ENCODE measurements around the gene PFKM.

DNA sequence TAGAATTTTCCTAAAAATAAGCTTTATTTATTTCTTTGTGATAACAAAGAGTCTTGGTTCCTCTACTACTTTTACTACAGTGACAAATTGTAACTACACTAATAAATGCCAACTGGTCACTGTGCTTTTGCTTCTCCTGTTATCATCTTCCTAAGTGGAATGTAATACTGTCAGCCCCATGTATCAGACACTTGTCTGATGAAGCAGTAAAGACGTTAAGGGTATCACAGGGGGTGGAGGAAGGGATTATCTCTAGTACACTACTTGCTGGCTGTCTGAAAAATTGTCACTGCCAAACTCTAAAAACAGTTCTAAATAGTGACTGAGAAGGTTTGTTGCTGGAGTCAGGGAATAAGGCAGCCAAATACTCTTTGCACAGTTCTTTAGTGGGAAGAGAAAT lies 26.8 kb downstream of the PFKM start:
- TF ChIP-seq EP300 (IDR thresholded peaks at IDR 0.05; ENCODE audit: low read depth) (no peak), POLR2AphosphoS5 (IDR thresholded peaks at IDR 0.05) (no peak), POLR2A (IDR thresholded peaks at IDR 0.05) (no peak)
- TF ChIP-seq, protein P1, sequence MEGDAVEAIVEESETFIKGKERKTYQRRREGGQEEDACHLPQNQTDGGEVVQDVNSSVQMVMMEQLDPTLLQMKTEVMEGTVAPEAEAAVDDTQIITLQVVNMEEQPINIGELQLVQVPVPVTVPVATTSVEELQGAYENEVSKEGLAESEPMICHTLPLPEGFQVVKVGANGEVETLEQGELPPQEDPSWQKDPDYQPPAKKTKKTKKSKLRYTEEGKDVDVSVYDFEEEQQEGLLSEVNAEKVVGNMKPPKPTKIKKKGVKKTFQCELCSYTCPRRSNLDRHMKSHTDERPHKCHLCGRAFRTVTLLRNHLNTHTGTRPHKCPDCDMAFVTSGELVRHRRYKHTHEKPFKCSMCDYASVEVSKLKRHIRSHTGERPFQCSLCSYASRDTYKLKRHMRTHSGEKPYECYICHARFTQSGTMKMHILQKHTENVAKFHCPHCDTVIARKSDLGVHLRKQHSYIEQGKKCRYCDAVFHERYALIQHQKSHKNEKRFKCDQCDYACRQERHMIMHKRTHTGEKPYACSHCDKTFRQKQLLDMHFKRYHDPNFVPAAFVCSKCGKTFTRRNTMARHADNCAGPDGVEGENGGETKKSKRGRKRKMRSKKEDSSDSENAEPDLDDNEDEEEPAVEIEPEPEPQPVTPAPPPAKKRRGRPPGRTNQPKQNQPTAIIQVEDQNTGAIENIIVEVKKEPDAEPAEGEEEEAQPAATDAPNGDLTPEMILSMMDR (IDR thresholded peaks at IDR 0.05) = no peak
